Islet precursor cell (in vitro differentiated cells): ENCODE measurements around the gene OMA1.
"Not testable (repeated sequence)": the region's sequence is repeated elsewhere in the genome, so short reads cannot be mapped to it uniquely, and the experiment has no call there.

ENCODE experiments used
- DNase-seq: peaks from one replicate; pipeline ENCODE4 v3.0.0-alpha.2; 2018

The OMA1 gene

GRCh38 chr1:58573705-58574591, 27.4 kb upstream of the OMA1 start:
- no peak for DNase-seq

GRCh38 chr1:58573138-58573537, 26.6 kb upstream of the OMA1 start:
- no peak for DNase-seq

- peak; percentile 64 for DNase-seq
Measured at GRCh38 chr1:58572690-58573089, 26.2 kb upstream of the OMA1 start.

GRCh38 chr1:58571616-58572015, 25.1 kb upstream of the OMA1 start:
- DNase-seq, result no peak

GRCh38 chr1:58570817-58571216, 24.3 kb upstream of the OMA1 start:
- DNase-seq, result no peak

GRCh38 chr1:58570094-58570493, 23.6 kb upstream of the OMA1 start:
- DNase-seq, result no peak

- no peak for DNase-seq
Measured at GRCh38 chr1:58568911-58569310, 22.4 kb upstream of the OMA1 start.

- DNase-seq, result no peak
Measured at GRCh38 chr1:58568271-58568860, 21.8 kb upstream of the OMA1 start.

GRCh38 chr1:58566339-58566738, 19.8 kb upstream of the OMA1 start:
- no peak for DNase-seq

- DNase-seq, result not testable (repeated sequence)
Measured at GRCh38 chr1:58563715-58564114, 17.2 kb upstream of the OMA1 start.

GRCh38 chr1:58561633-58562032, 15.1 kb upstream of the OMA1 start:
- DNase-seq, result no peak

GRCh38 chr1:58555393-58555792, 8.9 kb upstream of the OMA1 start:
- DNase-seq, result no peak

- DNase-seq, result no peak
Measured at GRCh38 chr1:58551186-58552140, 4.9 kb upstream of the OMA1 start.

GRCh38 chr1:58549291-58549690, 2.8 kb upstream of the OMA1 start:
- not testable (repeated sequence) for DNase-seq

- DNase-seq, result no peak
Measured at GRCh38 chr1:58548371-58548770, 1.8 kb upstream of the OMA1 start.

- peak; percentile 86 for DNase-seq
Measured at GRCh38 chr1:58545591-58546519, 671 bp downstream of the OMA1 start.

- DNase-seq, result no peak
Measured at GRCh38 chr1:58543260-58543659, 3.3 kb downstream of the OMA1 start.

GRCh38 chr1:58539553-58539952, 7.0 kb downstream of the OMA1 start:
- no peak for DNase-seq

GRCh38 chr1:58538821-58539220, 7.7 kb downstream of the OMA1 start:
- DNase-seq, result no peak

GRCh38 chr1:58531842-58532241, 14.7 kb downstream of the OMA1 start:
- not testable (repeated sequence) for DNase-seq

GRCh38 chr1:58529284-58529683, 17.2 kb downstream of the OMA1 start:
- no peak for DNase-seq

- DNase-seq, result no peak
Measured at GRCh38 chr1:58528518-58528917, 18.0 kb downstream of the OMA1 start.
